Ovary (tissue), 9 donors: ENCODE measurements around the gene SMAD4. TPM values are rescaled to one million over a fixed set of nuclear protein-coding genes. Genes with fewer than 3 reads are reported as not detected.
"Not testable (repeated sequence)": the region's sequence is repeated elsewhere in the genome, so short reads cannot be mapped to it uniquely, and the experiment has no call there.

Source experiments
- DNase-seq, 5 donors: peaks; one replicate each; pipeline ENCODE4 v3.0.0-alpha.2; 2019 to 2020
- H3K27ac ChIP-seq, 2 donors: fragments of 200-600 bp; one replicate each; pipeline versions ENCODE4 v1.5.1 to v1.8.0; 2019 to 2022
- H3K27me3 ChIP-seq: fragments of 200-600 bp; one replicate; pipeline ENCODE4 v1.8.0; 2022
- H3K36me3 ChIP-seq: fragments of 200-600 bp; sonication (generic); one replicate; pipeline ENCODE4 v1.5.1; 2019
- H3K4me1 ChIP-seq: one replicate; pipeline ENCODE4 v1.8.1; 2013; ENCODE audit warnings: mild to moderate bottlenecking, moderate library complexity; ENCODE audit not compliant: insufficient read depth
- H3K4me3 ChIP-seq: fragments of 200-600 bp; sonication (generic); one replicate; pipeline ENCODE4 v1.5.1; 2017
- H3K9me3 ChIP-seq, 2 donors: fragments of 200-600 bp in 1 of 2; sonication (generic) in 1 of 2; one replicate each; pipeline versions ENCODE4 v1.5.1 to v1.8.1; 2013 to 2019; ENCODE audit warnings: mild to moderate bottlenecking in 1 of 2, moderate library complexity in 1 of 2
- EP300 ChIP-seq: sonication (generic); formaldehyde crosslinking; IDR thresholded peaks from one replicate; pipeline ENCODE4 v1.6.1; 2017; ENCODE audit warnings: antibody characterized with exemption
- POLR2A ChIP-seq: fragments of 450-650 bp; IDR thresholded peaks from one replicate; pipeline ENCODE4 v1.6.1; 2017; ENCODE audit warnings: antibody characterized with exemption, mild to moderate bottlenecking, moderate library complexity
- WGBS, 3 donors: extraction: QIAGEN DNeasy Blood & Tissue Kit in 1 of 3; methylation state at CpG; one replicate each; pipeline versions ENCODE4 v1.1.5 to v1.1.7; 2013 to 2017; 5-methylcytosine and 5-hydroxymethylcytosine counted together
- intact Hi-C, 4 donors: fragments of 100-400 bp; cut with DNase I; formaldehyde crosslinking; loops; one replicate each; pipeline versions ENCODE4 v1.11.0 to v1.15.1; 2022 to 2023
- polyA plus RNA-seq, 2 donors: library from polyadenylated mRNA; stranded (reverse); fragments of 200-250 nt in 1 of 2; fragments of 350-450 nt in 1 of 2; fragmentation: Illumina TruSeq in 1 of 2; extraction: RNeasy Lipid Tissue Mini Kit (QIAGEN cat#74804) in 1 of 2; gene quantifications; one replicate each; pipeline ENCODE4 v1.2.3, GENCODE V29; 2013 to 2014
- total RNA-seq, 7 donors: library from RNA; depleted of rRNA in 2 of 7; stranded (reverse); fragments of >200 nt in 2 of 7; fragmentation: NEBNext Ultra II Directional in 3 of 7; extraction: Animal tissue kit (Norgen Biotek cat#: 25700) in 3 of 7; gene quantifications; one replicate each; pipeline versions ENCODE4 v1.1.0 to v1.2.4, GENCODE V29; 2016 to 2023
- TF ChIP-seq, protein P1 (sequence below), 3 donors: fragments of 450-650 bp in 2 of 3; fragments of 200-600 bp in 1 of 3; IDR thresholded peaks; one replicate each; pipeline versions ENCODE4 v1.5.1 to v1.8.0; 2016 to 2022; ENCODE audit warnings: antibody characterized with exemption in 3 of 3, mild to moderate bottlenecking in 1 of 3
- donor health status: DM: no; HTN: no; CAD: no; lungs with moderate emphysema.
- donor health status: DM: no; HTN: no; CAD: no.
- donor health status: Bipolar disorder and iron deficiency.
- donor health status: DM: yes; HTN: yes; CAD: no.
- donor health status: DM: no; HTN: no; CAD: no.
- donor health status: DM: yes; HTN: yes; CAD: no.

SMAD4 gene
- total and polyA plus RNA-seq, 9 donors, result 38.5 to 159 (median 125) TPM

DNA sequence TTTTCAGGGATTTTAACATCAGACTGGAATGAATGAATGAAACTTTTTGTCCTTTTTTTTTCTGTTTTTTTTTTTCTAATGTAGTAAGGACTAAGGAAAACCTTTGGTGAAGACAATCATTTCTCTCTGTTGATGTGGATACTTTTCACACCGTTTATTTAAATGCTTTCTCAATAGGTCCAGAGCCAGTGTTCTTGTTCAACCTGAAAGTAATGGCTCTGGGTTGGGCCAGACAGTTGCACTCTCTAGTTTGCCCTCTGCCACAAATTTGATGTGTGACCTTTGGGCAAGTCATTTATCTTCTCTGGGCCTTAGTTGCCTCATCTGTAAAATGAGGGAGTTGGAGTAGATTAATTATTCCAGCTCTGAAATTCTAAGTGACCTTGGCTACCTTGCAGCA, 53.4 kb downstream of the SMAD4 start:
- H3K9me3 ChIP-seq, result no peaks in the 10 kb centered on the region
- H3K27me3 ChIP-seq, result no peaks in the 10 kb centered on the region
- no peak overlapping the region for H3K27ac ChIP-seq
- TF ChIP-seq POLR2A (no peak), EP300 (no peak)
- TF ChIP-seq, protein P1, sequence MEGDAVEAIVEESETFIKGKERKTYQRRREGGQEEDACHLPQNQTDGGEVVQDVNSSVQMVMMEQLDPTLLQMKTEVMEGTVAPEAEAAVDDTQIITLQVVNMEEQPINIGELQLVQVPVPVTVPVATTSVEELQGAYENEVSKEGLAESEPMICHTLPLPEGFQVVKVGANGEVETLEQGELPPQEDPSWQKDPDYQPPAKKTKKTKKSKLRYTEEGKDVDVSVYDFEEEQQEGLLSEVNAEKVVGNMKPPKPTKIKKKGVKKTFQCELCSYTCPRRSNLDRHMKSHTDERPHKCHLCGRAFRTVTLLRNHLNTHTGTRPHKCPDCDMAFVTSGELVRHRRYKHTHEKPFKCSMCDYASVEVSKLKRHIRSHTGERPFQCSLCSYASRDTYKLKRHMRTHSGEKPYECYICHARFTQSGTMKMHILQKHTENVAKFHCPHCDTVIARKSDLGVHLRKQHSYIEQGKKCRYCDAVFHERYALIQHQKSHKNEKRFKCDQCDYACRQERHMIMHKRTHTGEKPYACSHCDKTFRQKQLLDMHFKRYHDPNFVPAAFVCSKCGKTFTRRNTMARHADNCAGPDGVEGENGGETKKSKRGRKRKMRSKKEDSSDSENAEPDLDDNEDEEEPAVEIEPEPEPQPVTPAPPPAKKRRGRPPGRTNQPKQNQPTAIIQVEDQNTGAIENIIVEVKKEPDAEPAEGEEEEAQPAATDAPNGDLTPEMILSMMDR (IDR thresholded peaks at IDR 0.05), result no peak
- no peak for DNase-seq
- WGBS, 3 donors, result 20 to 53% (median 52%) methylated on average over 1 of the region's 1 CpG
- no peaks in the 10 kb centered on the region for H3K4me1 ChIP-seq
- H3K36me3 ChIP-seq, result no peaks in the 10 kb centered on the region
- H3K4me3 ChIP-seq, result no peak overlapping the region
- intact Hi-C loops, result no loop called here

- no peaks in the 10 kb centered on the region for H3K9me3 ChIP-seq
- TF ChIP-seq POLR2A (no peak), EP300 (no peak)
- TF ChIP-seq, protein P1 (IDR thresholded peaks at IDR 0.05), result no peak
- H3K4me3 ChIP-seq, result no peak overlapping the region
- WGBS, 3 donors, result 97 to 100% (median 97%) methylated on average over 1 of the region's 1 CpG
- no peaks in the 10 kb centered on the region for H3K27me3 ChIP-seq
- H3K27ac ChIP-seq, result no peak overlapping the region
- no peaks in the 10 kb centered on the region for H3K36me3 ChIP-seq
- intact Hi-C loops, result no loop called here
- DNase-seq, result no peak
- no peaks in the 10 kb centered on the region for H3K4me1 ChIP-seq
Observed at GRCh38 chr18:51088410-51088809, 58.4 kb downstream of the SMAD4 start.

- H3K9me3 ChIP-seq, result no peaks in the 10 kb centered on the region
- no peak for DNase-seq
- no peaks in the 10 kb centered on the region for H3K27me3 ChIP-seq
- TF ChIP-seq, protein P1 (IDR thresholded peaks at IDR 0.05), result no peak
- TF ChIP-seq EP300 (no peak), POLR2A (no peak)
- H3K36me3 ChIP-seq, result no peaks in the 10 kb centered on the region
- 80 to 86% (median 82%) methylated on average over 4 of the region's 4 CpGs for WGBS, 3 donors
- intact Hi-C loops, result no loop called here
- no peak overlapping the region for H3K4me3 ChIP-seq
- H3K27ac ChIP-seq, result no peak overlapping the region
- no peaks in the 10 kb centered on the region for H3K4me1 ChIP-seq
Observed at GRCh38 chr18:51089691-51090090, 59.7 kb downstream of the SMAD4 start.

DNA sequence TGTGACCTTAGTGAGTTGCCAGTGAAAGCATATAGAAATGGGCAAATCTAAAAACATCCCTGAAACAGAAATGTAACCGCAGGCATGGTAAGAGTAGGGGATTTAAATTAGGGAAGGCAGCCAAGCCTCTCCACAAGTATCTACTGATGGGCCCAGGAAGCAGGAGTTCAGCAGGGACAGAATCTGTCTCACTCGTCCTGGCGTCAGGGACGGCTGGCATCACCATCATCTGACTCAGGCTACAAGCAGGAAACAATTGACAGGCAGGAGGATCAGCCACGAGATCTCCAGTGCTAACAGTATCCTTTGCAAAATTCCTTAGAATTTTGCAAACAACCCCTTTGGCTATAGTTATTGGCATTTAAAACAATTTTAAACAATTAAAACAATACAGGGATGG, 61.3 kb downstream of the SMAD4 start:
- no peak overlapping the region for H3K27ac ChIP-seq
- WGBS, 3 donors, result 68 to 83% (median 78%) methylated on average over 5 of the region's 5 CpGs
- no peaks in the 10 kb centered on the region for H3K27me3 ChIP-seq
- H3K4me3 ChIP-seq, result no peak overlapping the region
- H3K9me3 ChIP-seq, result no peaks in the 10 kb centered on the region
- no peaks in the 10 kb centered on the region for H3K36me3 ChIP-seq
- TF ChIP-seq, protein P1 (IDR thresholded peaks at IDR 0.05), result no peak
- no peak for TF ChIP-seq EP300
- DNase-seq, result no peak
- H3K4me1 ChIP-seq, result no peaks in the 10 kb centered on the region
- intact Hi-C loops, result no loop called here

- WGBS, 3 donors, result 44 to 48% (median 46%) methylated on average over 2 of the region's 2 CpGs
- intact Hi-C loops, result no loop called here
- Histone ChIP-seq H3K9me3 (no peaks in the 10 kb centered on the region), H3K27me3 (no peaks in the 10 kb centered on the region), H3K27ac (no peak overlapping the region), H3K36me3 (no peaks in the 10 kb centered on the region), H3K4me1 (no peaks in the 10 kb centered on the region), H3K4me3 (no peak overlapping the region)
- no peak for DNase-seq
- TF ChIP-seq EP300 (no peak), POLR2A (no peak)
- TF ChIP-seq, protein P1 (IDR thresholded peaks at IDR 0.05), result no peak
Observed at GRCh38 chr18:51092117-51092516, 62.1 kb downstream of the SMAD4 start.

- DNase-seq, H3K4me3 ChIP-seq, H3K9me3 ChIP-seq, H3K27ac ChIP-seq, H3K4me1 ChIP-seq, H3K36me3 ChIP-seq, H3K27me3 ChIP-seq, intact Hi-C loops: not testable (repeated sequence)
- 92 to 95% (median 93%) methylated on average over 1 of the region's 1 CpG for WGBS, 3 donors
Observed at GRCh38 chr18:51092967-51093366, 63.0 kb downstream of the SMAD4 start.
